GM19193 (cell line): ENCODE measurements around the gene TRPM1.

Experiments used
- POLR2A ChIP-seq: IDR thresholded peaks from 4 replicates; pipeline ENCODE4 v1.6.1; 2011; ENCODE audit not compliant: insufficient read depth, insufficient read length; ENCODE audit errors: extremely low read depth

Gene TRPM1

GRCh38 chr15:30963681-30964080 is 137.8 kb downstream of the TRPM1 start:
- TF ChIP-seq POLR2A: no peak

DNA sequence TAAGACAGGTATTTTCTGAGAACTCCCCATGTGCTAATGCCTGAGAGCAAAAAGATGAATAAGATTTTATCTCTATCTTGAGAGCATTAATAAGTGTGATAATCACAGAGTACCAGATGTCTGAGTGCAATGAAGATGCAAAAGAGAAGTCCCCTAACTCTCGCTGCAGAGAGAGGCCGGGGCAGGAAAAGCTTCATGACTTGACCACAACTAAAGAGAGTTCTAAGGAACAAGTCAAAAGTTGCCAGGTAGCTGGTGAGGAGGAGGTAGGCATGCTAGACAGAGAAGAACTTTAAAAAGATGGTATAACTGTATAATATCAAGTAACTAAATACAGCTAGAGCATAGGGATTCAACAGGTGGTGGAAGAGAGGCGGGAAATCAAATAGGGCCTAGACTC is 138.9 kb downstream of the TRPM1 start:
- TF ChIP-seq POLR2A: no peak

GRCh38 chr15:30962079-30962478 is 139.4 kb downstream of the TRPM1 start:
- no peak for TF ChIP-seq POLR2A

GRCh38 chr15:30958219-30958618 is 143.3 kb downstream of the TRPM1 start:
- no peak for TF ChIP-seq POLR2A

DNA sequence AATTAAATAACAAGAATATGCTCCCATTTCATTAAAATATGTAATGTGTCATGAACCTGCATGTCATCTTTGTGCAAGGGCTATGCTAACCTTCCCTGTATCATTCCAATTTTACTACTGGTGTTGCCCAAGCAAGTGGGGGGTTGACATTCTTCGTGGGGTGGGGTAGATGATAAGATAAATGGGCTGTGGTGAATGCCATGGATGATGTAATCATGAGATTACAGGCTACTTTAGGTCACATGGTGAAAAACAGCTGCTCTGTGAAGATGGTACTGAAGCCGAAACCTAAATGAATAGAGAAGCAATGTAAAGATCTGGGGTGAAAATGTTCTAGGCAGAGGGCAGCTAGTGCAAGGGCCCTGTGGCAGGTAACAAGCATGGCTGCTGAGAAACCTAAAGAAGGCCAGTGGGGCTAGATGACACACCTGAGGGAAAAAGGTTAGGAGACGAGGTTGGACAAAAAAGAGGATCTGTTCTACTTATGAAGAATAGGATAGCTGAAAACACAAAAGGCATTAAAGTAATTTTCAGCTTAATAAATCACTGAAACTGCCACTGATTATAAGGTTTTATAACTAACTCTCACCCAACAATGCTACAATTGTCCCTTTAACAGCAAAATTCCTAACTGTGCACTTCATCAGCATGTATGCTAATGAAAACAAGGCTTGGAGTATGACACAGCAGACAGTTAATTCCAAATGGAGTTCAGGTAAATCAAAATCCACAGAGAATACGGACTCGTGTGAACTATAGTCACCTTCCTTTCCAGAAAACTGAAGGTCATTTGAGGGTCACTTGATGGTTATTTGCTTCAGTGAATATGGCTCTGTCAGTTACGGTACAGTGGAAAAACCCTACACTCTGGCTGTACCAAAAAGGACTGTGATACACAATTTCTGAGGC is 145.1 kb downstream of the TRPM1 start:
- no peak for TF ChIP-seq POLR2A

GRCh38 chr15:30954674-30955073 is 146.9 kb downstream of the TRPM1 start:
- TF ChIP-seq POLR2A: no peak

DNA sequence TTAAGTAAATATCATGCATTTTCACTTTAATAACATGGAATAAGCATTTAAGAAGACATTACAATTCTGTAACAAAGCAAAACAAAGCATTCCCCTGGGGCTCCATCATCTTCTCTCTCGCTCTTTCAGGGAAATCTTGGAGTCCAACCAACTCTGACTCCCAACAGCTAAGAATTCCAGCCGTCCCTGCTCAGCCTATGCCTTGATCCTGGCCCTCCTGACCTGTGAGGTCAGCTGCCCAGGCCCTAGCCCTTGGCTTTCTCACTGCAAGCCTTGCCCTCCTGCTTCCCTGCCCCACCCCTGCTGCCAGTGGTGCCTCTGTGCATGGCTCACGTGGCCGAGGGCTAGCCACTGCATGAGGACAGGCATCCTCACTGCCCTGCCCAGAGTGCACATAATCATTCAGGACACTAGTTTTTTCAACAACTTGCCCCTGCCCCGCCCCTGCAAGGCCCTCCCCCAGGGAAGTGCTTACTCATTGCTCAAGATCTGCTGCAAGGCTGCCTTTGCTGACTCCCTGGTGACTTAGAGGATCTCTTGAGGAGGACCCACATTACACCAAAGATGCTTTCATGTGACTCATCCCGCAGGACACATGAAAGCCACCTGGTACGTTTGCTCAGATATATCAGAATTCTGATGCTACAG is 147.7 kb downstream of the TRPM1 start:
- no peak for TF ChIP-seq POLR2A

DNA sequence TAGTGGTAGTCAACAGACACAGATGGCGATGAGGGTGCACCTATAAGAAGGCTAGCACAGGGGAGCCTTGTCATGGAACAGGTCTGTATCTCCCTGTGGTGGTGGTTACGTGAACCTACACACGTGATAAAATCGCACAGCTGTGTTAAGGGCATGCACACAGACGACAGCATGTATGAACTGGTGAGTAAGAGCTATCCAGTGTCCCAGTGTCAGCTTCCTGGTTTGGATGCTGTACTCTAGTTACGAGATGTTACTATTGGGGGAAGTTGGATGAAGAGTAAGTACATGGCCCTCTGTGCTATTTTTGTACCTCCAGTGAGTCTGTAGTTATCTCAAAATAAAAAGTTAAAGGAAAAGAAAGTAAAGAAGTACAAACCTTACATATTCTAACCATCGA is 148.3 kb downstream of the TRPM1 start:
- no peak for TF ChIP-seq POLR2A
